Fibroblast of skin of scalp (primary cell): ENCODE data around the gene KCND2.

Source experiments
- DNase-seq: peaks from one replicate; pipeline ENCODE4 v3.0.0-alpha.2; 2013

The KCND2 gene

DNA sequence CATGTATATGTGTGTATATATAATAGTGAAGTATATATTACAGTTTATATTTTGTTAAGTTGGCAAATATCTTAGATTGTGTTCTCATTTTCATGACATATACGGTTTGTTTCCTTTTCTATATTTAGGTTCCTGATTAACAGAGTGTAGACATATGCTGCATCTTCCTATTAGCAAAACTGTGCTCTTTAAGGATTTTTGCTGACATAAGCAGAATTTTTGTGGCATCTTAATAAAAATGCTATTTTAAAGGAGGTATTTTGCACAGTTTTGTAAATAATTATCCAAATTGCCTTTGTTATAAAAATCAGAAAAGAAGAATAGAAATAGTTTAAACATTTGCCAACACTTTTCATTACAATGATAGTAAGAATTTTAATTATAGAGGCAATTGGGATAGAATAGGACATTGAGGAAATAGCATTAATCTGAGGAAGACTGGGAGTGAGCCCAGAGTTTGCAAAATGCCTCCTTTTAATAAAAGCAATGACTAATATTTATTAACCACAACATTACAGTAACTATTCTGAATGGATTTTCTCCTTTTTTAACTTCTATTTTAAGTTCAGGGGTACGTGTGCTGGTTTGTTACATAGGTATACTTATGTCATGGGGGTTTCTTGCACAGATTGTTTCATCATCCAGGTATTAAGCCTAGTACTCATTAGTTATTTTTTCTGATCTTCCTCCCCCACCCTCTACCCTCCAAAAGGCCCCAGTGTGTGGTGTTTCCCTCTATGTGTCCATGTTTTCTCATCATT, 38.2 kb downstream of the KCND2 start:
- DNase-seq, result no peak

DNA sequence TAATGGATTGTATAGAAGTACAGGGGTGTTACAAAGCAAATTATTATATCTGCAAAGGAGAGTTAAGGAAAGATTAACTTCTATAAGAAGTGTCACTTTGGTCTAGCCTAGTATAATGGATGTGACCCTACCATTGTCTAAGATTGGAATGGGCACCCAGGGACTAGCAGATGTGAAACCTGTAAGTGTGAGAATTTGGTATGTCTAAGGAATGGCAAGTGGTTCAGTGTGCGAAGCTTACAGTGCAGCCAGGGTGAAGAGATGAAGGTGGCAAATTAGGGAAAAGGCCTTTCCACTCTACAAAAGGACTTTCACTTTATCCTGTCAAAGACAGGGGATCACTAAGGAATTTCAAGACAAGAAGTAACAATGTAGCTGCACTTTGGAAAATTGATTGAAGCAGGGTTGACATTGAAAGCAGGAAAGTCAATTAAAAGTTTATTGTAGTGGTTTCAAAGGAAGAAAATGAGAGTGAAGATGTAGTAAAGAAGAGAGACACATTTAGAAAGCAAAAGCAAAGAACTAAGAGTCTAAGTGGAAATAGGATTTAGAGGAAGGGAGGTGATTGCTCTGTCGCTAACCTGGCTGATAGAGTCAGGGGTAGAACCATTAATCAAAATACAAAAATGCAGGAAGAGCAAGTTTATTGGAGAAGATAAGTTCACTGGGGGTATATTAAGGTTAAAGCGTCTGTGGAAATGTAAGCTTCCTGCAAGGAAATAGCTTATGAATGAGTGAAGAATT, 47.4 kb downstream of the KCND2 start:
- no peak for DNase-seq

DNA sequence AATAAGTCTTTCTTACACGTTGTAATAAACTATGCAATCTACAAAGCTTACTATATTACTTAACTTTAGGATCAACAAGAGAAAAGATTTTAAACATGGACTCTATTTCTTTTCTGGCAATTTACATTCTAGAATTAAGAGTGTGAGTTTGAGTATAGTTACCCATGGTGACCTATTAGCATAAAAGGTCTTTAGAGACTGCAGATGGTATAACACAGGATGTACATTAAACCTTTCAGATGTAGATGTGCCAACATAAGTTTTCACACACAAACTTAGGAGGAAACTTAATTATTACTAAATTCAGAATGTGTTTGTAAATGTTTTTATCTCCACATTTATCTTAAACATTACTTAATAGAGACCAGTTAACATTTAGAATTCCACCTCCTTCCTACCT, 54.1 kb downstream of the KCND2 start:
- DNase-seq, result no peak

DNA sequence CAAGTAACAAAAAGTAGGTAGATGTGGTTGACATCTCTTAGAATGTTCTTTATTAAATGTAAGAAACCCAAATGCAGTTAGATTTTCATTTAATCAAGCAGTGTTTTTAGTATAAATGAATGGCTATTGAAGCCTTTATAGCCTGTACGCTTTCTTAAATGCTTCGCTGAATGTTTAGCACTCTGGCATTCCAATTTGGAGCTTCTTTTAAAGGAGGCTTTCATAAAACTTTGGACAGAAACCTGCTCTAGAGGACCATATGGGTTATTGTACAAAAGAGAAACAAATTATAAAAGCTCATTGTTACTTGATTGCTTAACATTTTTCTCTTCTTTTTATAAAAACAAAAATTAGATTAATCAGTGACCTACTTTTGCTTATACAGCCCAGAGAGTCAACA, 59.5 kb downstream of the KCND2 start:
- DNase-seq, result no peak

DNA sequence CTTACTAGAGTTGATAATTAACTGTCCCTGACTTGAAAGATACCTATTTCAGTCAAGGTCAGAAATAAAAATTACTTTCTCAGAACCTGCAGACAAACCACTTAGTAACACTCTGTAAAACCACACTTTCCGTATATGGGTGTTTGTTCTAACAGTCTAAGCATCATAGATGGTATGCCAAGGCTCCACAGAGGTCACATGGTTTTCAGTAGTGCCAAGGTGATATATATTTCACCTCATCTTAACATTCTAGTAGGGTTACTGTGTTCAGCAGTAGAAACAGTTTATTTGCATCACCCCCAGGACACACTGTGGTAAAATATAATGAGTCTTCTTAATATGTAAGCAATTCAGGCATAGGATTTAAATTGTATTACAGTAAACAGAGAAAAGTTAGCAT, 61.5 kb downstream of the KCND2 start:
- no peak for DNase-seq

DNA sequence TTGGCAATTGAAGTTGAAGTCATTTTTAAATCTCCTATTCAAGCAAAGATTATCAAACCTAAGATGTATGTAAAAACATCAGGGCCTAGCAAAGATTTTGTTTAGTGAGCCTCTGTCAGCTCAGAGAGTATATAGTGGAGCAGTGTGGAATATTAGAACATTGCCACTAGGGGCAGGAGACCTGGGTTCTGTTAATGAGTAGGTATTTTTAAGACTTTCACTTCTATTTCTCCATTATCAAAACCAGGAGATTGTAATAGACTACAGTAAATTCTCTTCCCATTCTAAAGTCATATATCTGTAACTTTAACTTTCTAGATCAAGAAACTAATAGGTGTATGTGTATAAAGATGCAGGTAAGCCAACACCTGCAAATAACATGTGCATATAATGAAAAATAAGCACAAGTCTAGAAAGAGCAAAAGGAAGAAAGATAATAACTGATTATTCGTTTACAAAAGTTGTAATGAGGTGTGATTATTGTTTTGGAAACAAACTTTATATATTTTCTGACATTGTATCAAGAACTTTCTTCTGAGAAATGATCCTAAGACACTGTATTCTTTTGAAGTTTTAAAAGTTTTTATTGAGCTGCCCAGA, 64.4 kb downstream of the KCND2 start:
- no peak for DNase-seq

DNA sequence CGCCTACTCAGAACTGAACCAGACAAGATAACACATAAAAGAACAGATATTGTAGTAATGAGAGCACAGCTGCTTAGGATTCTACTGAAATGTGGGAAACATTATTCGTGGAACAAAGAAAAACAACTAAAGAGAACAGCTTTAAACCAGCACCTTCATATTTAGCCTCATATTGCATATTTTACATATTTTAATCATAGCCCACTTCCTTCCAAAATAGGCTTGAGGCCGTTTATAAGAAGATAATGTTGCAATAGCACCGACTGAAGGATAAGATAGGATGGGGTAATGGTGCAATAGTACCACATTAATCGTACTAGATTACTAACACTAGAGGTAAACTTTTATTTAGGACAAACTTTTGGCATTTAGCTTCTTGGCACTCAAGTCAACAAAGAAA, 71.3 kb downstream of the KCND2 start:
- DNase-seq, result peak; percentile 2

DNA sequence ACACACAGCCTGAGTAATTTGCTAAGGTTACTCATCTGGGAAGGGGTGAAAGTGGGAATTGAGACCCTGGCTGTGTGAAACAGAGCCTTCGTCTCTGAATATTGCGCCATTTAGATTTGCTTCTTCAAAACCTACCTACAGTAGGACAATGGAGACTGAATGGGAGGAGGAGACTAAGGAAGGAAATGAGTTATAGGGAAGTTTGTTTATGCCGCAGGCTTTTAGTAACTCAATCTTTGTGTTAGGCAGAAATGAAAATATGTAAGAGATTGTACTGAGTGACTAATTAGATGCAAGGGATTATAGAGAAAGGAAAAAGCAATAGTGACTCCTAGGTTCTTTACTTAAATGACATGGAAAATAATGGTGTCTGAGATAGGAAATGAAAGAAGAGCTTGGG, 80.2 kb downstream of the KCND2 start:
- DNase-seq, result no peak

DNA sequence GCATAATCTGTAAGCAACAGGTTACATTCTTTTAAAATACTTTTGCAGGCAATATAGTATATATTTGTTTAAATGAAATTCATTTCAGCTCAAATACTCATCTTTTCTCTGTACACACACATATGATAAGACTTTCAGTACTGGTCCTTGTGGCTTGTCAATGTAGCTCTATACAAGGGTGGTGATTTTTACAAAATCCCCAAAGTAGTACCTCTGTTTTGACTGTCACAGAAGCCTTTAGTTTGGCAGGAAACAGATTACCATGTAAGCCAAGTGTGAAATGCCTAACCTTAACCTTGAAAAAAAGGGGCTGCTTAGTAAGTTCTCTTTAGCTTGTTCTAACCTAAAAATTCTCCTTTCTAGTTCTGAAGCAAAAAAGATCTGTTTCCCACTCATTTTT, 87.9 kb downstream of the KCND2 start:
- DNase-seq, result no peak

DNA sequence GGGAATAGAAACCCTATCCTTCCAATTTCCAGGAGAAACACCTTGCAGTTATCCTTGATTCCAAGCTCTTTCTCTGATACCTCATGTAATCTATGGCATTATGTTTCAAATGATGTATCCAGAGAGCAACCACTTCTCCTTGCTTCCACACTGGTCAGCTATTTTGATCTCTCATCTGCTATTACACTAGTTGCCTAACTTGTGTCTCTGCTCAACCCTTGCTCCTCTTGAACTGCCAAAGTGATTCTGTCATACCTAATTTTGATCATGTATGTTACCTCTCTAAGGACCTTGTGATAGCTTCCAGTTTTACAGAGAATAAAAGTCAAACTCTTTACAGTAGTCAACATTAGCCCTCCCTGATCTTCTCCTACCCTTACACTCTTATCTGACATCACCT, 90.4 kb downstream of the KCND2 start:
- no peak for DNase-seq

DNA sequence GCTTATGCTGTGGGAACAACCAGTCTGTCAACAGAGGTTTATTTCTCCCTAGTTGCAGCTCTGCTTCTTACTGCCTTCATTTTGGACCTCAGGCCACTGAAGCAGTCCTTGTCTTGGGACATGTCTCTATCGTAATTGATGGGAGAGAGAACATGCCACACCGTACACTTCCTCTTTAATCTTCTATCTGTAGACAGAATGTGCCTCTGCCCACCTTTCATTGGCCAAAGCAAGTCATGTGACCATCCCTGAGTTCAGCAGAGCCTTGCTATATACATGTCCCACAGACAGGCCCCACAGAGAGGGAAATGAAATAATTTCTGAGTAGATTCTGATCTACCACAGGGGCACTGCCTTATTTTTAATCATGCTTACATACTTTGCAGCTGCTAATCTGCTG, 98.0 kb downstream of the KCND2 start:
- DNase-seq, result no peak

DNA sequence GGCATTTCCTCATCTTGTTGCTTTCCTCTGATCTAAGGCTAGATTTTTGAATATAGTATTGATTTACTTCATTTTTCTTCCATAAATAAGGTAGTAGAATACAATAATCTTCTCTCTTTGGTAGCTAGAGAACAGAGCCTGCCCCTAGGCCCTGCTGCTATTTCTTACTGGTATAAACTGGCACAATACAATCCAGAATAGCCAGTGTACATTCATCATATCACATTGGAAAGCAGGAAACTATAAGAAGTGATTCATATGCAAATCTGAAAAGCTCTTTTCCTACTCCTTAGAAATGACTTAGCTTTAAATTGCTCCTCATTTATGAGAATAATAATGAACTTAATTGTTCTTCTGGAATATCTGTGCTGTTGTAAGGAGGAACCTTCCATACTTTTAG, 100.2 kb downstream of the KCND2 start:
- DNase-seq, result no peak

DNA sequence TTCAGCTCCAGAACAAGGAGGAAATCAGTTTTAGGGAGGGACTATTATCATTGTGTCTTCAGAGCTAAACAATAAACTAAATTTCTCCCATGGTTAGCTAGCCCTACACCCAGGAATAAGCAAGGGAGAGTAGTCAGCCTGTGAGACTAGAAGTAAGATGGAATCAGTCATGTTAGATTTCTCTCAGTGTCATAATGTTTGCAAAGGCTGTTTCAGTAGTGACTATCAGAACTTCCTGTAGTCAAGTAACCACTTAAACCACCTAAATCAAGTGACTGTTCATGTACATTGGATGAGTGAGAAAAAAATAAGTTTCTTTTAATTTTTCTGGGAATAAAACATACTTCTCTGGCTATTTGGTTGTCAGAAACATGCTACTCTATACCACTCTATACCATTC, 121.6 kb downstream of the KCND2 start:
- DNase-seq, result no peak

DNA sequence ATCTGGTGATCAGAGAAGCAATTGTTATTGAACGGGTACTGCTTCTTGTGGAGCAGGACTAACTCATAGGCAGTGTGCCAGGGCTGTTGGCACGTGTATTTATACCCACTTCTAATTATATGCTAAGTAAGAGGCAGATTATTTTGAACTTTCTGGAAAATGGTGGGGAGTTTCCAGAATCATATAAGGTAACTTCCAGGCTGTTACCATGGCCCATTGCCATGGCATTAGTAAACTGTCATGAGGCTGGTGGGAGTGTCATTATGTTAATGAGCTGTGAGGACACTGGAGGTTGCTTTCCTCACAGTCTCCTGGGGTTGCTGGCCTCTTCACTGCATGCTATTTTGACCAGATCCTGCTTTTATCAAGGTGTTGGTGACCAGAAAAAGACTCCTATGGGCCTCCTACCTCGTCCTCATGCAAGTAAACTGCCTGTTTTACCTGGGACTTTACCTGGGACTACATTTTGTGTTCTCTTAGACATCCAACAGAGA, 122.6 kb downstream of the KCND2 start:
- no peak for DNase-seq

DNA sequence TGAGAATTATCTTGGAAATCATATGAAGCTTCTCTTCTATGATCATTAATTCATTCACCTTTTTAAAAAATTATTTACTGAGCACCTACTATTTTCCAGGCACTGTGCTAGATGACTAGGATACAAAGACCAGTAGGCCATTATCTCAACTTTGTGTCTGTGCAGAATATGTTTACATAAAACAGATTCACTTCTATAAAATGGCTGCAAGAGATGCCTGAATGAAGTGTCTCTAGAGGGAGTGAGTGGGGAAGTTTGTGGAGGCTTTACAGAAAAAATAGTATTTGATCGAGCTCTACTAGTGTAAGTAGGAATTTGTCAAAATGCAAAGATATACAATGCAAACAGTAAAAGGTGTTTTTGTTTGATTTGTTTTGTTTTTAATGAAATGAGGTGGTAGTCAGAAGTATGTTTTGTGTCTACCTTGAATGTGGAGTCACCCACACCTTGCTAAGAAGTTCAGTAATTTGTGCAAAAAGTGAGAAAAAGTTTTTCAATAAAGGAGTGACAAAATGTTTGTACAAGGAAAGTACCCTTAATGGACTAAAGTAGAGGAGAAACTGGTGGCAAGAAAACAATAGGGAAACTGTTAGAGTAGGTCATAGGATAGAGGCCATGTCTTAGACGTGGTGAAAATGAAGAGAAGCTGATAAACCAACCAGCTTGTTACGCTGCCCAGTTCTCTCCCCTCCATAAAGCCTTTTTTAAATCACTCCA, 125.5 kb downstream of the KCND2 start:
- no peak for DNase-seq

DNA sequence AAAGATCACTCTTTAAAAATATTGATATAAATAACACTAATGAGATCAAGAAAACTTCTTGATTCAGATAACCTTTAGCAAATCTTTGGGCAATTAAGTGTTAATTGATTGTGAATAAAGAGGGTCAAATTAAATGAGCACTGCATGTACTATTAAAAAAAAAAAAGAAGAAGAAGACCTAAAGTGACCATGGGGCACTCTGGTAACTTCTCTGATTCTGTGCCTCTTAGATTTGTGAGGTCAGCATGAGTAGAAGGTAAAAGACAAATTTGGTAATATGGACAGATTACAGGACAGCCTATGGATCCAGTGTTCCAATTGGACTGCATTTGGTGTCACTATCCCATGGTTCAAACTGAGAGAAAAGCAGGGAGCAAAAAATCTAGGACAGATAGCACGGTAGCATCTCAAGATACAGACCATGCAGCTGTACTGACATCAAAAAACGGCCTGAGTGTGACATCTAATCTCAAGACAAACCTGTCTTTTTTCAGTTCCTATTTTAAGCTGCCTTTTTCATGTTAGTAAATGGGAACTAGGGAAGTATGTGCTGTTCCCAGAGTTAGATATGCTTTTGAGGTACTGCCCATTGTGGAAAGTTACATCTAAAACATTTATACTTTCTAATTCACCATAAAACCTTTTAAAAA, 128.0 kb downstream of the KCND2 start:
- no peak for DNase-seq

DNA sequence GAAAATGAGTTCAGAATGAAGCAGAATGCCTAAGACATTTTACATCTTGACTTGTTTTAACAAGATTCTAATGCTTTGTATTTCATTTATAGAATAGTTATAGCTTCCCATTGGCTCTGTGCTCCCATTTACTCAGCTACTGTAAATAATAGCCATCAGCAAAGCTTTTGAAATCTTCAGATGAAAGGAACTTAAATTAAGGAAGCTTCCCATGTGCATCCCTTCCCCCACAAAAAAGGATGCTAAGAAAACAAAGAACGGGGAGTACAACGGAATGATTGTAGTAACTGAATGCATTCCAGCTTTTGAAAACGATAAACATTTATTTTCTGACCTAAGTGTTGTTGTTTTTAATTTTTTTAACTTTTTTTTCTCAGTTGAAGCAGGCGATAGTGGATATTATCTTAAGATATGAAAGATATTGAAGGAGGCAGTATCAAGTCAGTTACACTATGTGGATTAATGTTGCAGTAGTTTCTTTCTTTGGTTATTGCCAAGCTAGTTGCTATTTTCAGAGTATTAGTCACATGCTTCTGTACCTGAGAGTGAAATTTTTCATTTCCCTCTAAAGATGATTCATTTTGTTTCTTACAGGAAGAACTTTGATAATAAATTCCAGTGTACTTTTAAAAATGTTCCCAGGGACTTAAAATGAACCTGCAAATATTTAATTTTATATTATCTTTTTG, 129.2 kb downstream of the KCND2 start:
- DNase-seq, result peak; percentile 2

DNA sequence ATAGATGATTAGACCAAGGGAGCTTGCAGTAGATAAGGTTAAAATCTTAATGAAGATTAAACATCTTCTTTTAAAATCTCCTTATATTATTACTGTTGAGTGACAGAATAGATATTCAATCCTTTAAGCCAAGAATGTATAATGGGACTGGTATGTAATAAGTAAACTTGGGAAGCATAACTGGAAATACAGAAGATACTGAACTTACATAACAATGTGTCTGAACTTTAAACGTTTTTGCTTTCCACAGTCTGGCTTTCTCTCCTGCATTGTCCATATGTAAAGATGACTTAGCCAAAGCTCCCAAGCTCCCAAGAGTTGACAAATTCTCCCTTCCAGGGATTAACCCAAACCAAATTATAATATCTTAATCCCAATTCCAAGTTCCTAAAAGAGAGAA, 129.8 kb downstream of the KCND2 start:
- peak; percentile 2 for DNase-seq

DNA sequence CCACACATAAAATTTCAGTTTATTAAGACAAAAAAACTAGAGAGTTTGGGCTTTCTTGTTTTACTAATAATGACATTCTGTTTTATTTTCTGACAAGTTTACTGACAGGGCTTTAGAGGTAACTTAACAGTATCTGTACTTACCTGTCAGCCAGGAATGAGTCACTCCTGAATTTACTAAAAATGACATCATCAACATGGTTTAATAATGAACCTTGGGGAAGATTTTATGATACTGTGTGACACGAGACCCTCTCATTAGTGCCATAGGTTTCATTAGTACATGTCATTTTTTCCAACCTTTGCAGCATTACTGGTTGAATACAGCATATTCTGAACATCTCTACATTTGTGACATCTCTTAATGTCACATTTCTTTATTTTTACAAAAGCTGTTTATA, 131.1 kb downstream of the KCND2 start:
- no peak for DNase-seq

DNA sequence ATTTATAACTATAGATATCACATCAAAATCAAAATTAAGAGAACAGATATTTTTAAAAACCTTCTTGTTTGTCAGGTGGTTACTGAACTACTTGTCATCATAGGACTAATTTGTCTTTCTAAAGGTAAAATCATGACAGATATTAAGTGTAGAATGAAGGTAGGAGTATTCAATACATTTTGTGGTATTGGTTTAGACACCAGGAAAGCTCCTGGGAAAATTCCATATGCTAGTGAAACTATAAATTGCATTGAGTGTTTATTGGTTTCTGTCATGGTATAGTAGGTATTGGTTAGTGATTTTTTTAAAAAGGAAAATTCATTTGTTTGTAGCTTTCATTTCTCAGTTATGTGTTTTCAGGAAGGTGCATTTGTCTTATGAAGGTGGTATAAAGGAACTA, 132.7 kb downstream of the KCND2 start:
- no peak for DNase-seq

DNA sequence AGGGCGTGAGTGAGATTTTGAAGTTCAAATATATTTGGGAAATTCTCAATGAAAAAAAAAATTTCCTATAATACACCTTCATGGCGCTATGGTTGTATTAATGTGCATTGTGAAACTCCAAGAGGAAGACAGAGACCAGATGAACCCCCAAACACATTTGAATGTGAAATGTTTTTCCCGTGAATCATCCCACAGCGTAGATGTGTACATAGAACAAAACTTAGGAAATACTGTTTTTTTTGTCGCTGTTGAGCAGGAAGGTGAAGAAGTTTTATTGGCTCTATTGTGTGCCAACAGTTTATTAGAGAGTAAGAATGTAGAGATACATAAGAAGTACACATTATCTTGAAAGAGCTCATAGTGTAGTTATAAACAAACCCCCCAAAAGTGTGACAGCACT, 134.0 kb downstream of the KCND2 start:
- no peak for DNase-seq
